Erythroblast (primary cell): ENCODE data around the gene COX7A2.

Experiments
- GATA1 ChIP-seq: IDR thresholded peaks from 2 replicates; pipeline ENCODE4 v1.6.1; 2011; ENCODE audit warnings: low read depth, mild to moderate bottlenecking, control low read depth, low read length, moderate library complexity
- POLR2A ChIP-seq: IDR thresholded peaks from 2 replicates; pipeline ENCODE4 v1.6.1; 2011; ENCODE audit warnings: mild to moderate bottlenecking, low read length

GRCh38 chr6:75246386-75246785 lies 2.8 kb upstream of the COX7A2 start:
- no peak for TF ChIP-seq POLR2A
- TF ChIP-seq GATA1, result no peak
